ENCODE results near the gene SASS6. TPM values are rescaled to one million over a fixed set of nuclear protein-coding genes. Genes with fewer than 3 reads are reported as not detected.
A peak's percentile ranks its signal among the peaks of the same experiment; 100 is the strongest.

SASS6 gene
- 6.6 and 7.5 TPM in 2 replicates for total RNA-seq (2022)
- Bru-seq, nascent RNA = percentile 66 among the genes with signal in this experiment
- percentile 68 among the genes with signal in this experiment for BruChase-seq, experiment 1, labeled RNA remaining after a 6-hour chase
- percentile 72 among the genes with signal in this experiment for BruChase-seq, experiment 2, labeled RNA remaining after a 2-hour chase
- long read RNA-seq, transcript SASS6-201 (17 exons, 3,880 nt) = major isoform, 11 of 17 reads
- long read RNA-seq, partial matches to known transcripts = 1 of 17 reads
- long read RNA-seq, other reads (novel, unspliced or antisense) = 5 of 17 reads

GRCh38 chr1:100132566-100133477 lies at the start of gene SASS6, which contains the start of gene TRMT13:
Gene SASS6 (minus strand): TSS chr1:100132930. CDS start chr1:100132814, 116 bp downstream.
Gene TRMT13 (plus strand): TSS chr1:100133163. CDS start chr1:100133169, 6 bp downstream.
- no peaks in the 10 kb centered on the region for H3K27me3 Mint-ChIP-seq (ENCODE audit: insufficient read depth, unreplicated experiment)
- BruUV-seq (replicated peaks) = no TSS peak
- intact Hi-C loops (cut with micrococcal nuclease) = loop anchor here (2.0 to 10.0 kb wide), 7 partner anchors 96 to 762 kb away; partner anchors contain the start of genes CDC14A, EXTL2, RTCA and SLC30A7

GRCh38 chr1:100178091-100178490 lies 45.4 kb upstream of the SASS6 start, which contains the start of gene LRRC39:
Gene LRRC39 (minus strand): TSS chr1:100178256. CDS start chr1:100168516, 9,740 bp downstream.
- ChIA-PET POLR2A (interaction anchor here (1.0 kb wide), 1 partner anchor 19 kb away, joined by 3 read pairs; no protein-coding TSS in a partner anchor), CTCF (no interaction called here)
- H3K4me1 Mint-ChIP-seq (ENCODE audit: insufficient read depth, unreplicated experiment) = no peaks in the 10 kb centered on the region
- no peak for TF ChIP-seq CTCF (IDR thresholded peaks at IDR 0.05; ENCODE audit: unreplicated experiment)
- no peaks in the 10 kb centered on the region for H3K27me3 Mint-ChIP-seq (ENCODE audit: insufficient read depth, unreplicated experiment)
- DNase-seq (ENCODE audit: unreplicated experiment) = no peak
- H3K4me3 Mint-ChIP-seq (ENCODE audit: unreplicated experiment) = no peak within 1 kb of the TSS
- no TSS peak for BruUV-seq (replicated peaks)
- H3K9me3 Mint-ChIP-seq (ENCODE audit: unreplicated experiment) = no peaks in the 10 kb centered on the region
- H3K36me3 Mint-ChIP-seq (ENCODE audit: insufficient read depth, unreplicated experiment) = no peaks in the 10 kb centered on the region
- intact Hi-C loops (cut with micrococcal nuclease) = no loop called here
- no peak within 1 kb of the TSS for H3K27ac Mint-ChIP-seq (ENCODE audit: low read depth, unreplicated experiment)

More at GRCh38 chr1:100132566-100133477, at the start of gene SASS6, which contains the start of gene TRMT13:
- no peaks in the 10 kb centered on the region for H3K9me3 Mint-ChIP-seq (ENCODE audit: unreplicated experiment)
- DNase-seq (ENCODE audit: unreplicated experiment) = peak; percentile 98
- H3K27ac Mint-ChIP-seq (ENCODE audit: low read depth, unreplicated experiment) = peak within 1 kb of the TSS; percentile 75
- TF ChIP-seq CTCF (IDR thresholded peaks at IDR 0.05; ENCODE audit: unreplicated experiment) = no peak
- peaks cover 14% of the 10 kb centered on the region for H3K36me3 Mint-ChIP-seq (ENCODE audit: insufficient read depth, unreplicated experiment)
- peak within 1 kb of the TSS; percentile 86 for H3K4me3 Mint-ChIP-seq (ENCODE audit: unreplicated experiment)
- ChIA-PET POLR2A (interaction anchor here (0.6 to 1.7 kb wide), 21 partner anchors 10 to 1425 kb away, joined by 3 to 18 read pairs (median 5); partner anchors contain the start of genes AGL, DBT, EXTL2 and FRRS1), CTCF (interaction anchor here (0.6 kb wide), 1 partner anchor 736 kb away, joined by 3 read pairs; no protein-coding TSS in a partner anchor)
- peaks cover 19% of the 10 kb centered on the region for H3K4me1 Mint-ChIP-seq (ENCODE audit: insufficient read depth, unreplicated experiment)

- DNase-seq (ENCODE audit: unreplicated experiment) = no peak
- BruUV-seq (replicated peaks) = no TSS peak
- CTCF ChIA-PET = no interaction called here
- Mint-ChIP-seq H3K9me3 (ENCODE audit: unreplicated experiment) (no peaks in the 10 kb centered on the region), H3K4me3 (ENCODE audit: unreplicated experiment) (no peak overlapping the region), H3K27me3 (ENCODE audit: insufficient read depth, unreplicated experiment) (no peaks in the 10 kb centered on the region), H3K36me3 (ENCODE audit: insufficient read depth, unreplicated experiment) (no peaks in the 10 kb centered on the region), H3K4me1 (ENCODE audit: insufficient read depth, unreplicated experiment) (no peaks in the 10 kb centered on the region), H3K27ac (ENCODE audit: low read depth, unreplicated experiment) (no peak overlapping the region)
- POLR2A ChIA-PET = no interaction called here
- no peak for TF ChIP-seq CTCF (IDR thresholded peaks at IDR 0.05; ENCODE audit: unreplicated experiment)
- intact Hi-C loops (cut with micrococcal nuclease) = no loop called here
Observed at GRCh38 chr1:100177295-100178041, 44.7 kb upstream of the SASS6 start.

All from MCF 10A (cell line).